Fibroblast of peridontal ligament (primary cell): ENCODE measurements around the gene MARCHF9.
"Not testable (repeated sequence)": the region's sequence is repeated elsewhere in the genome, so short reads cannot be mapped to it uniquely, and the experiment has no call there.

ENCODE experiments used
- DNase-seq: peaks from one replicate; pipeline ENCODE4 v3.0.0-alpha.2; 2010; ENCODE audit errors: extremely low read depth

The MARCHF9 gene

DNA sequence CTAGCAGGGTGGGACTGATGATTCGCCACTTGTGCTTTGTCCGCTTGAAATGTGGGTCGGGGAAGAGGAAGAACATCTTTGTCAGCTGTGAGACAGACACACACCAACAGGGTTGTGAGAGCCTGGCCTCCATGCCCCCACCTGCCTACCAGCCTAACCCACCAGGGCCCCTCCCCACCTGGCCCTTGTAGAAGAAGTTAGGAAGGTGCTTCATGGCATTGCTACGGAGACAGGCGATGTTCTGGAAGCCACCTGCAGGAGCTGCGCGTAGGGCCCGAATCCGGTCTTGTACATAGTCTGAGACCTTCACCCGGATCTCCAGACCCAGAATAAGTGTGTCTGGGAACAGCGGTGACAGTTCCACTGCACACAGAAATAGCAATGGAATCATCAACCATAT, 14.7 kb downstream of the MARCHF9 start:
- no peak for DNase-seq

DNA sequence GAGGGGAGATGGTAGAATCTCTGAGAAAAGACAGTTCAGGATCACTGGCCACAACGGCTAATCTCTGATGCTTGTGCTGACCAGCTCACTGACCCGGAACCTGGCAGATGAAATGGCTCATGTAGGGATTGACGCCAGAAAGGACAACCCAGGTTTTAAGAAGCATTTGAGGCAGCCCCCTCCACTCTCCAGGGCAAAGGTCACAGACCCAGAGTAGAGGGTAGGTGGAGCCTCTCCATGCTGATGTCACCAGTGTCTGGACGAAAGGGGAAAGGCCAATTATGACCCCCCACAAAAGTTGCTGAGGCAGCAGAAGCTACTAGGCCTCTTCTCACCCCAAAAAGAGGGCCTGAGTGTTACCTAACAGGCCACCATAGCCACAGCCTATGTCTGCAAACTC, 15.8 kb downstream of the MARCHF9 start:
- DNase-seq: no peak

DNA sequence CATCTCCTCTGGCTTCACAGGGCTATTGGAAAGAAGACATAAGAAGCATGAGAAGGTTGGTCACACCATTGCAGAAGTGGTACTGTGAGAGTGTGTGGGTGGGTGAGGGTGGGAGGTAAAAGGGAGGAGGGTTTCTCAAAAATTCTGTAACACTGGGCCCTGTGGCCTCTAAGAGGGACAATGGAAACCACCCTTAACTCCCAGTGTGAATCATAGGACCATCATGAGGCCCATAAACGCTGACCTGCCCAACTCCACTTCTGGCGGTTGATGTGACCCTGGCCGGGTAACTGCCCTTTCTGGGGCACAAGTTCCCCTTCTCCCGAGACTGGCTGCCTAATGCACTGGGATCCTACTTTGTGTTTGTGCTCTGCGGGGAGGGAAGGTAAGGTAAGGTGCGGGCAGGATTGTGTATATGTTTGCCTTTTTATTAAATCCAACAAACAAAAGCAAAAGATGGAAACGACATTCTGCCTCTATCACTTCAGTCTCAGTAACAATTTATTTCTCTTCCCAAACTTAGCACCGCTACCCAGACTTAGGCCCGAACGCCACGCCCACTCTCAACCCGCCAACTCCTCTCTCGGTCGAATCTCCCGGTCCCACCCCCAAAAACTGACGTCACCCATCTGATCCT, 16.5 kb downstream of the MARCHF9 start:
- peak; percentile 93 for DNase-seq

DNA sequence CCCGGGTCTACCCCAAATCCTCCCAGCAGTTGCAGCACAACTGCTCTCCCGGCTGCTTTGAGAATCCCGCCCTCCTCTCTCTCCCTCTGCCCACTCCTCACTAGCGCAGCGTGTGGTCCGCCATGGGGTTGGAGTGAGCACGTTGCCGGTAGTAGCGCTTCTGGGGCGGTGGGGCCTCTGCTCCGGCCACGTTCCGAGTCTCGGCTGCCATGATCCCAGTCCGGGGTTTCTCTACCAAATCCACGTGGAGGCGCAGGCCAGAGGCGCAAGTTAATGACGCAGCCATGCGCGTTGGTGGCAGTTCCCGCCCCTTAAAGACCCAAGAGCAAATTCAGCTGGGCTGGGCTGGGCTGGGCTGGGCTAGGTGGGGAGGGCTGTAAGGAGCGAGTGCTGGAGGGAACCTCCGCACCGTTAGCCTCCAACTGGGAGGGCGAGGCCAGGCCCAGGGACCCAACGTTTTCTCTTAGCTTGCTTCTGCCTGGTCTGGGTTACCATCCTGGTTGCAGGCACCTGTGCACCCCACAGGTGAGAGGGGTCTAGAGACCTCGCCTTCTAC, 17.0 kb downstream of the MARCHF9 start, which contains the start of gene METTL1:
Gene METTL1, minus strand, starts transcription at position 233 of the 556 bp plus-strand sequence. Its CDS starts 22 bp downstream, at position 211.
- peak; percentile 97 for DNase-seq

DNA sequence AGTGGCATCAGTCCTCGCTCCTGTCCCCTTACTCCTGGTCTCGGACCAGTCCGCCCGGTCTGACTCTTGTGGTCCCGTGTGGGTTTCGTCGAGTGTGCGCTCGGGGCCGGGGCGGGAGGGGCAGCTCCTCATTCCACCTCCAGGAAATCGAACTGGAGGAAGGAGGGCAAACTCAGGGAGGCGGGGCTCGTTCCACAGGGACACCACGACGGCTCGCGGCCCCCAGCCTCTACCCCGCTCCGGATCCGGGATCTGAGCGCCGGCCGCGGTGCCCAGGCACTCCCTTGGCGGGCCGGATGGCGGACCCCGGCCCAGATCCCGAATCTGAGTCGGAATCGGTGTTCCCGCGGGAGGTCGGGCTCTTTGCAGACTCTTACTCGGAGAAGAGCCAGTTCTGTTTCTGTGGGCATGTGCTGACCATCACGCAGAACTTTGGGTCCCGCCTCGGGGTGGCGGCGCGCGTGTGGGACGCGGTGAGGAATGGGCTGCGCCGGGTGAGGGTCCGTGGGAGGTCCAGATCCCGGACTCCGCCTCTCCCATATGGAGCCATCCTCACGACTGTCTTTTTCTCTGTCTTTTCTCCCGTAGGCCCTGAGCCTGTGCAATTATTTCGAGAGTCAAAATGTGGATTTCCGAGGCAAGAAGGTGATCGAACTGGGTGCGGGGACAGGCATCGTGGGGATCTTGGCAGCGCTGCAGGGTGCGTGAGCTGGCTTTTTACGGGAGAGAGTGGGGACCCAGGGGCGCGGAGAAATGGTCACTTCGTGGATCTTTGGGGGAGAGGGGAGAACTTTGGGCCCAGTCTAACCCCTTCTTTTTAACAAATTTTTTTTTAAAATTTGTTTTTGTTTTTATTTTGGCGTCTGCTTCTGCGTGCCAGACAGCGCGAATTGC, 17.8 kb downstream of the MARCHF9 start, which contains the start of gene EEF1AKMT3:
Gene EEF1AKMT3, plus strand, starts transcription at position 186 of the 894 bp plus-strand sequence. Its CDS starts 111 bp downstream, at position 297.
- no peak for DNase-seq

DNA sequence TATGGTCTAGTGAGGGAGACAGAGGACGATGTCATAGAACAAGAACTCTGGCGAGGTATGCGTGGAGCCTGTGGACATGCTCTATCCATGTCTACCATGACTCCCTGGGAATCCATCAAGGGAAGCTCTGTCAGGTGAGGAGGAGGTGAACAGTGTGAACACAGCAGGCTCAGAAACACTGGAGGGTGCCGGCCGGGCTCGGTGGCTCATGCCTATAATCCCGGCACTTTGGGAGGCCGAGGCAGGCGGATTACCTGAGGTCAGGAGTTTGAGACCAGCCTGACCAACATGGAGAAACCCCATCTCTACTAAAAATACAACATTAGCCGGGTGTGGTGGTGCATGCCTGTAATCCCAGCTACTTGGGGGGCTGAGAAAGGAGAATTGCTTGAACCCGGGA, 19.7 kb downstream of the MARCHF9 start:
- not testable (repeated sequence) for DNase-seq

DNA sequence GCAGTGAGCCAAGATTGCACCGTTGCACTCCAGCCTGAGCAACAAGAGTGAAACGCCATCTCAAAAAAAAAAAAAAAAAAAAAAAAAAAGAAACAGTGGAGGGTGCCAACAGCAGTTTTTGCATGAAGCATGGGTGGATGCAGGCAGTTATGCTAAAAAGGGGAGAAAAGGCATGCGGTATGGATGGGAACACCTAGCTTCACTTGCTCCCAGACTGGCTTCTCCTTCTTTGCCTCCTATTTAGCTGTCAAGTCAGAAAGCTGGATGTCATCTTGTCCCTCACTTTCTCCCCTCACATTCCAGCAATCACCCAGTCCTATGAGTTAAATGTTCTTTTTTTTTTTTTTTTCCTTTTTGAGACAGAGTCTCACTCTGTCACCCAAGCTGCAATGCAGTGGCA, 20.1 kb downstream of the MARCHF9 start:
- DNase-seq: no peak

DNA sequence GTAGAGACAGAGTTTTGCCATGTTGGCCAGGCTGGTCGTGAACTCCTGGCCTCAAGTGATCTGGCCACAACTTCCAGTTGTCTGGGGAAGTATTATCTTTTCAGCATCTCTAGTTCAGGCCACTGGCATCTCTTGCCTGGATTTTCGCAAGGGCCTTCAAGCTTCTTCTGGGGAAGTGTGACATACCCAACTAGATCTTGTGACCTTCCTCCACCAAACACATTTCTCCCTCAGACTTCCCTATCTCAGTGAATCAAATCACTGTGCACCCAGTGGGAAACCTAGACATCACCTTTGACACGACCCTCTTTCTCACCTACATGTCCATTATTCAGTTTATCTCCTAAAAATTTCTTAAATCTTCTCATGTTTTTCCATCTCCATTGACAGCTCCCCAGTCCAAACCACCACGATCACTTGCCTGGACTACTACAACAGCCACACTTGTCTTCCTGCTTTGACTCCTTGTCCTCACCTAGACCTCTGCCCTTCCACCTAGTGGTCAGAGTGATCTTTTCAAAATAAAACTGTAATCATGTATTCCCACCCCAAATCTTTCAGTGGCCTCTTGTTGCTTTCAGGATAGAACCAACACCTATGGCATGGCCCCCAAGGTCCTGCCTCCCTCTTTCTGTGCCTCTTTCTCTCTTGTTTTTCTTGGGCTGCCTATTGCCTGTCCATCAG, 20.8 kb downstream of the MARCHF9 start:
- no peak for DNase-seq

DNA sequence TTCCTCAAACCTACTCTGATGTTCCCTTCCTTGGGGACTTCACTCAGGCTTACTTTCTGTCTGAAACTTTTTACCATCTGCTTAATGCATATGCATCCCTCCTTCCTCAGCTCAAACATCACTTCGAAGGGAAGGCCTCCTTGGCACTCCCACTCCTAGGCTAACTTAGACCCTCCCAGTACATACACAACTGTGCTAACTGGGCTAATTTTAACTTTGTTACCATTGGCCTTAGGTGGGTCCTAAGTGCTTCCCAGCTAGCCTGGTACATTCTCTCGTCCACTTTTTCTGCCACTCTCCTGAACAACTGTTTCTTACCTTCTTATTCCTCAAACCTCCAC, 21.3 kb downstream of the MARCHF9 start:
- no peak for DNase-seq

DNA sequence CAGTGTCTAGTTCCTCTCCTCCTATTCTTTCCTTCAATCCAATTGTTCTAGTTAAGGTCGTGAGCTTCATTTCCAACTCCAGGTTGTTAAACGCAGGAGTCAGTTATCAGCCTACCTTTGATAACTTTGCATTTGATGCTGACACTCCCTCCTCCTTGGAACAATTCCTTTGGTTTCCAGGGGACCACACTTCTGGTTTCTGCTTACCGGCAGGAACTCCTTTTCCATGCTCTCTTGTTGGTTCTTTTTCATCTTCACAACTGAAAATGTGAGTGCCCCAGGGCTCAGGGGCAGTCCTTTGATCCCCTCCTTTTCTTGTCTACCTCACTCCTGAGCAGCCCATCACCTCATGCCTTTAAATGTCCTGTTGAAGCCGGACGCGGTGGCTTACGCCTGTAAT, 22.5 kb downstream of the MARCHF9 start:
- no peak for DNase-seq

DNA sequence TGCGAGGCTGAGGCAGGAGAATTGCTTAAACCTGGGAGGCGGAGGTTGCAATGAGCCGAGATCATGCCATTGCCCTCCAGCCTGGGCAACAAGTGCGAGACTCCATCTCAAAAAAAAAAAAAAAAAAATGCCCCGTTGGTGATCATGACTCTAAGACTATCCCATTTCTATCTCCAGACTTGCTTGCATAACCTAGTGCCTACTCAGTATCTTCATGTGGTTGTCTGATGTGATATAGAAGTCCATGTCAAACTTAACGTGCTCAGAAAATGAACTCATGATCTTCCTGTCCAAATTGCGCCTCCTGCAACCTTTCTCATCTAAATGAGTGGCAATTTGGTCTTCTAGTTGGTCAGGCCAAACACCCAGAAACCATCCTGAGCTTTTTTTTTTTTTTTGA, 23.0 kb downstream of the MARCHF9 start:
- DNase-seq: no peak

DNA sequence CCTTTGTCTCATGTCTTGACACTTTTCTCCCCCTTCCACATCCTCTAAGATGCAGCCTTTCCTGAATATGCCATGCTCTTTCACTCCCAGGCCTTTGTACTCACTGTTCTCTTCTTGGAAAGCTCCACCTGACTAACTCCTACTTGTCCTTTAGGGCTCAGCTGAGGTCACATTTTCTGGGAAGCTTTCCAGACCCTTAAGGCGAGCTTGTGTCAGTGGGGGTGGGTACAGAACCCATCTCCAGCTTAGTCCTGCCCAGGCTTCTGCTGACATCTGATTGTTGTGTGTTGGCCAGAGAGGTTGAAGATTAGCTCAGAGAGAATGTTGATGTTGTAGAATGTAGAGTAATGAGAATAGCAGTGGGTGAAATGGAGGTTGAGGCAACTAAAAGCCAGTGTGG, 24.8 kb downstream of the MARCHF9 start:
- DNase-seq: no peak

DNA sequence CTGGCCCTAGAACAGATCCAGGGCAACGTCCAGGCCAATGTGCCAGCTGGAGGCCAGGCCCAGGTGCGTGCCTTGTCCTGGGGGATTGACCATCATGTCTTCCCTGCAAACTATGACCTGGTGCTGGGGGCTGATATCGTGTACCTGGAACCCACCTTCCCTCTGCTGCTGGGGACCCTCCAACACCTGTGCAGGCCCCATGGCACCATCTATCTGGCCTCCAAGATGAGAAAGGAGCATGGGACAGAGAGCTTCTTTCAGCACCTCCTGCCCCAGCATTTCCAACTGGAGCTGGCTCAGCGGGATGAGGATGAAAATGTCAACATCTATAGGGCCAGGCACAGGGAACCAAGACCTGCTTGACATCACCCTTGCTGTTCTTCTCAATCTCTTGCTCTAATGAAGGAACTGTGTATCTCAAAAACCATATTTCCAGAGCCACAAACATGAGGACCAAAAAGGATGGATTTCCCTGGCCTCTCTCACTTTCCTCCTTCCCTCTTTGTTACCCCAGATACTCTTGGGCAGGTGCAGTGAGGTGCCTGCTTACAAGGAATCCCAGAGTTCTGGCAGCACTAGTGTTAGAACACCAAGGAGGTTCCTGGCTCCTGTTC, 25.5 kb downstream of the MARCHF9 start:
- DNase-seq: no peak

DNA sequence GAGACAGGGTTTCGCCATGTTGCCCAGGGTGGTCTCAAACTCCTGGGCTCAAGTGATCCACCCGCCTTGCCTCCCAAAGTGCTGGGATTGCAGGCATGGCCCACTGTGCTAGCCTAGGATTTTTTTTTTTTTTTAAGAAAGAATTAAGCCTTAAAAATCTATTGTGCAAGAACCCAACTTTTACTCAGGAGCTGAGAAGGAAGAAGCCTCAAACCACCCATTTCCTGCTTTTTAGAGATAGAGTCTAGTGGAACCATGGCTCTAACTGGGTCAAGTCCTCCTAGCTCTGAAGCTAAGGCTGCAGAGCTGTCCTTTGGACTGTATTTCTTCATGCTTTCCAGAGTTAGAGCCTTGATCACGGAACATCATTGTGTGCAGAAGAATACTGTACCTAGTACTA, 26.3 kb downstream of the MARCHF9 start:
- DNase-seq: no peak

DNA sequence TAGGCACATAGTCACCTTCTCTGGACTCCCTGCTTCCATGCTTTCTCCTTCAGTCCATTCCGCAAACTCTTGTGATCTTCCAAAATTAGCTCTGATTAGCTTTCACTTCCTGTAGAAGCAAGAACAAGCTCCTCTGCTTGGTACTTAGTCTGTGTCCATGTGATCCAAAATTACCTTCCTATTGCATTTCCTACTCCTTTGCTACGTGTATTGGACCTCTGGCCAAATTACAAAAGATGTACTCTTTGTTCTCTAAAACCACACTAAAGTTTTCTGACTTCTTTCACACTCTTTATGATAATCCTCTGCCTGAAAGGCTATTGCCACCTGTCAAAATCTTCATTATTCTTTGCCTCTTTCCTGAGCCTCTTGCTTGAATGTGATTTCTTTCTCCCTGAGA, 26.9 kb downstream of the MARCHF9 start:
- no peak for DNase-seq

DNA sequence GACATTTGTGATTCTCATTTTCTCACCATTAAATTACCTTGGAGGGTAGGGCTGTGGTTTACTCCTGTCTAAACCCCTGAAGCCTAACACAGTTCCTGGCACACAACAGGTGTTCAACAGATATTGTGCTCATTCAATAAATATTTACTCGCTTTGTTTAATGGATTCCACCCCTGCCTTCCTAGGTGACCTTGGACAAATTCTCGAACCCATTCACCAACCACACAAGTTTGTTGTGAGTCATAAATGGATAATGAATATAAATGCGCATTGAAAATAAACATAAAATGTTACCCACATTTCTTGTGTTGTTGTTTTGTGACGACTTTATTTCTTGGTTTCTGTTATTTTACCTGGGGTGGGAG, 27.3 kb downstream of the MARCHF9 start:
- no peak for DNase-seq

DNA sequence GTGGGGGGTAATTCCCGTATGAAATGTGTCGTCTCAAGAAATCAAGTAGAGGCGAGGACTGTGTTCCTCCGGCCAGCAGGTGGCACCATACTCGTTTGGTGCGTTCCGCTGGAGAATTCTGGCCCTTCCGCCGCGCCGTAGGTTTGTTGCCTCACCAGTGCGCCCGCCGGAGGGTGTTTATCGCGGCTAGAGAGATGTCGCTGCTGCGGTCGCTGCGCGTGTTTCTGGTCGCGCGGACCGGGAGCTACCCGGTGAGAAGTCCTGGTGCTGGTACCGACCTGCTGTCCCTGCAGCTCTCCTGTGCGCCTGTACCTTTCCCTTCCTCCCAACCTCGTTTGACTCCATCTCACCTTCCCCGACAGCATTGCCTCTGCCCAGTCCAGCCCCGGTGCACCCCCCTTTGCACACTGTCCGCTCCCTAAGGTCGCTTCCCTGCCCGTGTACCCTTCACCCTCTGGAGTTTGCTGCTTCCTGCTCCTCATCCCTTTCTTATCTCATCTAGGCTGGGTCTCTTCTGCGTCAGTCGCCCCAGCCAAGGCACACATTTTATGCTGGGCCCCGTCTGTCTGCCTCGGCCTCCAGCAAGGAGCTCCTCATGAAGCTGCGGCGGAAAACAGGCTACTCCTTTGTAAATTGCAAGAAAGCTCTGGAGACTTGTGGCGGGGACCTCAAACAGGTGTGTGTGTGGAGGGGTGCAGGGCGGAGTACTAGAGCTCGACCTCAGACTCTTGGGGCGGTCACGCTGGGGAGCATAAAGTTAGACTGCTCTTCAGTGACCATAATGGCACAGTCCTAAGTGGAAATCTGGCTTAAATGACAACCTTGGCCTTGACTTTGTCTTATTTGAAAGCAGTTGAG, 27.9 kb downstream of the MARCHF9 start, which contains the start of gene TSFM:
Gene TSFM, plus strand, starts transcription at position 180 of the 858 bp plus-strand sequence. Its CDS starts 15 bp downstream, at position 195.
- peak; percentile 93 for DNase-seq

DNA sequence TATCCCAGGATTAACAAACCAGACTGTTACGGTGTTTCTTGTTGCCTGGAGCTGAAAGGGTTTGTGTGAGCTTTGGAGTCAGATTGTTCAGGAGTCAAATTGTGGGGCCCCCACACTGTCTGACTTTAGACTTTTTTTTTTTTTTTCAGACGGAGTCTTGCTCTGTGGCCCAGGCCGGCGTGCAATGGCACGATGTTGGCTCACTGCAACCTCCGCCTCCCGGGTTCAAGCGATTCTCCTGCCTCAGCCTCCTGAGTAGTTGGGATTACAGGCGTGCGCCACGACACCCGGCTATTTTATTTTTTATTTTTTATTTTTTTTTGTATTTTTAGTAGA, 28.5 kb downstream of the MARCHF9 start:
- DNase-seq: no peak

DNA sequence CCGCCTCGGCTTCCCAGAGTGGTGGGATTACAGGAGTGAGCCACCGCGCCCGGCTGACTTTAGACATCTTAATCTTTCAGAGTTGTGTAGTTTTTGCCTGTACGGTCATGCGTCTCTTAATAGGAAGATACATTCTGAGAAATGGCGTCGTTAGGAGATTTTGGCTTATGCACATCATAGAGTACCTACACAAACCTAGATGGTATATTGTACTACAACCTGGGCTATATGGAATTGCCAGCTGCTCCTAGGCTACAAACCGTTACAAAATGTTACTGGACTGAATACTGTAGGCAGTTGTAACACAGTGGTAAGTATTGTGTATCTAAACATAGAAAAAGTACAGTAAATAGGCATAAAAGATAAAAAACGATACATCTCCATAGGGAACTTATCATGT, 29.0 kb downstream of the MARCHF9 start:
- no peak for DNase-seq

DNA sequence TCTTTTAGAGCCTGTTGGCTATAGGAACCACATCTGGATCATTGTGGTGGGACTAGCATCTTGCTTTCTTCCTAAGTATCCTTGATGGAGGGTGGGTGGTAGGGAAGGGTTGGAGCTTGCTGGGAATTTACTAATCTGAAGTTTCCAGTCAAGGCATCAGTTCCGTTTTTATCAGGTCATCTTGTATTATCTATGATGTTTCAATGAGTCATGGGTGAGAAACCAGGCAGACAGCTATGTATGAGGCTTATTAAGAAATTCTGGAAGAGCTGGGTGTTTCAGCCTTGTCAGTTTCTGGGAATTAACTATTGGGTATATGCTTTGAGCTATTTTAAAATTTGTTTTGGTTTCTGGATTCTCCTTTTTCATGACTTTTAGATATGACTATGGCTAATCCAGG, 39.0 kb downstream of the MARCHF9 start:
- DNase-seq: peak; percentile 72

DNA sequence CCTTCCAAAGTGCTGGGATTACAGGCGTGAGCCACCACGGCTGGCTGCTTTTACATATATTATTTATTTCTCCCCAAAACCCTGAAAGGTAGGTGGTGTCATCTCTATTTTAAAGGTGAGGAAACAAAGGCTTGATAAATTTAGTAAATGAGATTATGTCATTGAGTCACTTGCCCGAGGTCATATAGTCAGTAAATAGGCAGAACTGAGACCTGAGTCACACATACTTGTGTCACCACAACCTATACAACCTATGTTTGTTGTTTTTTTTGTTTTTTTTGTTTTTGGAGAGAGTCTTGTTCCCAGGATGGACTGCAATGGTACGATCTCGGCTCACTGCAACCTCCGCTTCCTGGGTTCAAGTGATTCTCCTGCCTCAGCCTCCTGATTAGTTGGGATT, 40.5 kb downstream of the MARCHF9 start:
- DNase-seq: no peak
